HG03097 (cell line): ENCODE data around the gene FGFR3.

Experiments
- ATAC-seq: cut with Tn5 transposase; IDR thresholded peaks from one replicate; pipeline ENCODE4 v1.9.1; 2021; ENCODE audit not compliant: unreplicated experiment, low FRiP score

The FGFR3 gene

DNA sequence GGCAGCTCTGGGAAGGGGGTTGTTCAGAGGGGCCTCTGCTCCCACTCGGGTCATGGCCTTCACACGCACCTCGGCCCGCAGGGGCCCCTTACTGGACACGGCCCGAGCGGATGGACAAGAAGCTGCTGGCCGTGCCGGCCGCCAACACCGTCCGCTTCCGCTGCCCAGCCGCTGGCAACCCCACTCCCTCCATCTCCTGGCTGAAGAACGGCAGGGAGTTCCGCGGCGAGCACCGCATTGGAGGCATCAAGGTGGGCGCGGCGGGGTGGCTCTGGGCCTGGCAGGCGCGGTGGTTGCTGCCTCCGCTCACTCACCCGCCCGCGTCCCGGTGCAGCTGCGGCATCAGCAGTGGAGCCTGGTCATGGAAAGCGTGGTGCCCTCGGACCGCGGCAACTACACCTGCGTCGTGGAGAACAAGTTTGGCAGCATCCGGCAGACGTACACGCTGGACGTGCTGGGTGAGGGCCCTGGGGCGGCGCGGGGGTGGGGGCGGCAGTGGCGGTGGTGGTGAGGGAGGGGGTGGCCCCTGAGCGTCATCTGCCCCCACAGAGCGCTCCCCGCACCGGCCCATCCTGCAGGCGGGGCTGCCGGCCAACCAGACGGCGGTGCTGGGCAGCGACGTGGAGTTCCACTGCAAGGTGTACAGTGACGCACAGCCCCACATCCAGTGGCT, 8.3 kb downstream of the FGFR3 start:
- ATAC-seq = no peak

GRCh38 chr4:1802151-1802715, 9.1 kb downstream of the FGFR3 start:
- no peak for ATAC-seq

- no peak for ATAC-seq
These were observed 9.8 kb downstream of the FGFR3 start for GRCh38 chr4:1802720-1803522.

DNA sequence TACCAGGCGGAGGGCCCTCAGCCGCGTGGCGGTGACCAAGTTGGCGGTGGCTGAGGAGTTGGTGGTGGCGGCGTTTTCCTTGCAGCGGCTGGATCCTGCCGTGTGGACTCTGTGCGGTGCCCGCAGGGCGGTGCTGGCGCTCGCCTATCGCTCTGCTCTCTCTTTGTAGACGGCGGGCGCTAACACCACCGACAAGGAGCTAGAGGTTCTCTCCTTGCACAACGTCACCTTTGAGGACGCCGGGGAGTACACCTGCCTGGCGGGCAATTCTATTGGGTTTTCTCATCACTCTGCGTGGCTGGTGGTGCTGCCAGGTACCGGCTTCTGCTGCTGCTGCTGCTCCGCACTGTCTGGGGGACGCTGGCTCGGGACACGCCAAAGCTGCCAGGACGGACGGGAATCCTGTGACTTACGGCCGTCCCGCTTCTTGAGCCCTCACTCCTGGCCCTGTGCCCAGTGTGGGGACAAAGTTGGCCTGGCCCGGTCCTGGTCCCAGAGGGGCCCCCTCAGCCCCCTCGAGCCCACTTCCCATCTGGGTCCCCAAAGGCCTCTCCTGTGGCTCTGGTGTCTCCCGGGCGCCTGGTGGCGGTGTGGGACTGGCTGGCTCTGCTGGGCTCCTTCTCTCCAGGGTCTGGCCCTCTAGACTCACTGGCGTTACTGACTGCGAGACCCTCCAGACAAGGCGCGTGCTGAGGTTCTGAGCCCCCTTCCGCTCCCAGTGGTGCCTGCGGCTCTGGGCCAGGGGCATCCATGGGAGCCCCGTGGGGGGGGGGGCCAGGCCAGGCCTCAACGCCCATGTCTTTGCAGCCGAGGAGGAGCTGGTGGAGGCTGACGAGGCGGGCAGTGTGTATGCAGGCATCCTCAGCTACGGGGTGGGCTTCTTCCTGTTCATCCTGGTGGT, 10.7 kb downstream of the FGFR3 start:
- no peak for ATAC-seq

- ATAC-seq = no peak
These were observed 11.8 kb downstream of the FGFR3 start for GRCh38 chr4:1804638-1805492.

DNA sequence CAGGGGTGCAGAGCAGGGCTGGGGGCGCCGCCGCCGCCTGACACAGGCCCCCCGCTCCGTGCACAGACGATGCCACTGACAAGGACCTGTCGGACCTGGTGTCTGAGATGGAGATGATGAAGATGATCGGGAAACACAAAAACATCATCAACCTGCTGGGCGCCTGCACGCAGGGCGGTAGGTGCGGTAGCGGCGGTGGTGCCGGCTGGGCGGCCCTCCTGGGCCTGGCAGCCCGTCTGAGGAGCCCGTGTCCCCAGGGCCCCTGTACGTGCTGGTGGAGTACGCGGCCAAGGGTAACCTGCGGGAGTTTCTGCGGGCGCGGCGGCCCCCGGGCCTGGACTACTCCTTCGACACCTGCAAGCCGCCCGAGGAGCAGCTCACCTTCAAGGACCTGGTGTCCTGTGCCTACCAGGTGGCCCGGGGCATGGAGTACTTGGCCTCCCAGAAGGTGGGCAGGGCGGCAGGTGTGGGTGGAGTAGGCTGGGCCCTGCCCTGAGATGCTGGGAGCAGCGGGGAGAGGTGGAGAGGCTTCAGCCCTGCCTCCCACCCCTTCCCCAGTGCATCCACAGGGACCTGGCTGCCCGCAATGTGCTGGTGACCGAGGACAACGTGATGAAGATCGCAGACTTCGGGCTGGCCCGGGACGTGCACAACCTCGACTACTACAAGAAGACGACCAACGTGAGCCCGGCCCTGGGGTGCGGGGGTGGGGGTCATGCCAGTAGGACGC, 12.6 kb downstream of the FGFR3 start:
- no peak for ATAC-seq

GRCh38 chr4:1806223-1806564, 13.1 kb downstream of the FGFR3 start:
- no peak for ATAC-seq

DNA sequence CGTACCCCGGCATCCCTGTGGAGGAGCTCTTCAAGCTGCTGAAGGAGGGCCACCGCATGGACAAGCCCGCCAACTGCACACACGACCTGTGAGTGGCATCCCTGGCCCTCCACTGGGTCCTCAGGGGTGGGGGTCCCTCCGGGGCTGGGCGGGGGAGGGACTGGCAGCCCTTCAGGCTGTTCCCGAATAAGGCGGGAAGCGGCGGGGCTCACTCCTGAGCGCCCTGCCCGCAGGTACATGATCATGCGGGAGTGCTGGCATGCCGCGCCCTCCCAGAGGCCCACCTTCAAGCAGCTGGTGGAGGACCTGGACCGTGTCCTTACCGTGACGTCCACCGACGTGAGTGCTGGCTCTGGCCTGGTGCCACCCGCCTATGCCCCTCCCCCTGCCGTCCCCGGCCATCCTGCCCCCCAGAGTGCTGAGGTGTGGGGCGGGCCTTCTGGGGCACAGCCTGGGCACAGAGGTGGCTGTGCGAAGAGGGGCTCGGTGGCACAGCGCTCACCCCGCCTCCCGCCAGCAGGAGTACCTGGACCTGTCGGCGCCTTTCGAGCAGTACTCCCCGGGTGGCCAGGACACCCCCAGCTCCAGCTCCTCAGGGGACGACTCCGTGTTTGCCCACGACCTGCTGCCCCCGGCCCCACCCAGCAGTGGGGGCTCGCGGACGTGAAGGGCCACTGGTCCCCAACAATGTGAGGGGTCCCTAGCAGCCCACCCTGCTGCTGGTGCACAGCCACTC, 13.7 kb downstream of the FGFR3 start:
- no peak for ATAC-seq

GRCh38 chr4:1807332-1807777, 14.3 kb downstream of the FGFR3 start:
- ATAC-seq = no peak

GRCh38 chr4:1808396-1808795, 15.3 kb downstream of the FGFR3 start:
- no peak for ATAC-seq

DNA sequence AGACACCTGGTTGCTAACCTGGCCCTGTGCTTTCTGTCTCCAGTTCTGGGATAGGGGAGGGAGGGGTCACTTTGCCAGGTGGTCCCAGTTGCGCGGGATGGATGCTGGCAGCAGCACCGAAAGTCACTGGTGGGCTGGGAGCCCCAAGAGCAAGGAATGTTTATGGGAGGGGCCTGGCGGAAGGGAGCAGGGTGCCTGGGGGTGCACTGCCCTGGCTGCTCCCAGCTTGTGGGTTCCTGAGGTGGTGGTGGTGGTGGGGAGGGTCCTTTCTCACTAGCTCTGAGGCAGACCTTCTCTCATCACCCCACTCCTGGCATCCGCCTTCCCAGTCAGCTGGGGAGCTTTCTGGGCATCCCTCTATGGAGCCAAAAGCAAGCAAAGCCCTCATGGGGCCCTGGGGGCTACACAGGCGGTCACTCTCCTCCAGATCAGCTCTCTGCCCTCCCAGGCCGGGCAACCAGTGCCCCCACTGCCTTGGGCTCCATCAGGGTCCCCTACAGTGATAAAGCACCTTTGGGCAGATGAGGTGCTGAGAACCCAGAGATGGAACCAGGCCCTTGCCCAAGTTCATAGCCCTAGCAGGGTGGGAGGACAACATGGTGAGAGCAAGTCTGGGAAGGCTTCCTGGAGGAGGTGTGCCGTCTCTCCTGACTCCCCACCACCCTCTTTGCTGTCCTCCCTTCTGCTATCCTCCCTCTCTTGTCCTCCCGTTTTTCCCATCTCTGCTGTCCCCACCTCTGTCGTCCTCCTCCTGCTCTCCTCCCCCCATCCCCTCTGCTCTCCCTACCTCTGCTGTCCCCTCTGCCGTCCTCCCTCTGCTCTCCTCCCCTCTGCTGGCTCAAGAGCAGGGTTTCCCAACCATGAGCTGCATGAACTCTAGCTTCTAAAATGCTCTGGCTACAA, 16.0 kb downstream of the FGFR3 start:
- ATAC-seq = no peak

DNA sequence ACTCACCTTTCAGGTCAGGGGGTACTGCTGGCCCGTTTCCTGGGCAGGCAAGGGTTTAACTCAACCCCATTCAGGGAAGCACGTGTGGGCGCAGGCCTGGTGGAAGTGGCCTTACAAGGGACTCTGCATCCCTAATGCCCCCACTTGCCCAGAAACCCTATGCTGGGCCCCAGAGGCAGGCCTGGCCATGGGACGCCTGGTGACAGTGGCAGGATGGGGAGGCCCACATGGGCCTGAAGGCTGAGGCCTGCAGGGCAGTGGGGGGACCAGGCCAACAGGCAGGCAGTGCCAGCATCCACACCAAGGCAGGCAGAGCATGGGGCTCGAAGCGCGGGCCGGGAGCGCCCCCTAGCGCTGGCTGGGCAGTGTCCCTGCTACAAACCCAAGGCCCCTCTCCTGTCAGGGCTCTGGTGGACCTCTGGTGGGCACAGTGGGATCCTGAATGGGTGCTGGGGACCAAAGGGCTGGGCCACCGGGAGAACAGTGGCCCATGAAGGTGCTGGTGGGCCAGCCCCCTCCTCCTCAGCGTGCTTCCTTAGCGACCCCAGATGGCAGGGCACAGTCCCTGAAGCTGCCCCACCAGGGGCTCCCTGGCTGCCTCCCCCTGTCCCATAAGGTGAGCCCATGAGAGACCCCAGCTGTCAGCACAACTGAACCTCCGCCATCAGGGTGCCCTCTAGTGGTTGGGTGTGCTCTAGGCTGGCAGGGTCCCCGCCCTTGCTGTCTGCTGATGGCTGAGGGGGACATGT, 16.8 kb downstream of the FGFR3 start:
- ATAC-seq = no peak

DNA sequence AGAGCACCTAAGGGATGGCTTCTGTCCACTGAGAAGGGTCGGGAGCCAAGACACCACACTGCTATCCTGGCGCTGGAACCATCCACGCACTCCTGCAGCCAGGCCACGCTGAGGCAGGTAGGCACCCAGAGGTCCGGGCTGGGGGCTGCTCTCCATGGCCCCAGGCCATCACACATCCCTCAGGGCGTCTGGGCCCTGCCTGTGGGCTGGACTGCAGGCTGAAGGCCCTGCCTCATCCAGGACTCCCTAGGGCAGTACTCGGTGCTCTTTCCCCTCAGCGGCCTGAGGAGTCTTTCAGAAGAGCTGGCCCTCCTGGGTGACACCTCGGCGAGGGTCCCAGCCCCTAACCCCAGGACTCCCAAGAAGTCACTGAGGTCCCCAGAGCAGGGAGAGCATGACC, 17.7 kb downstream of the FGFR3 start:
- no peak for ATAC-seq

DNA sequence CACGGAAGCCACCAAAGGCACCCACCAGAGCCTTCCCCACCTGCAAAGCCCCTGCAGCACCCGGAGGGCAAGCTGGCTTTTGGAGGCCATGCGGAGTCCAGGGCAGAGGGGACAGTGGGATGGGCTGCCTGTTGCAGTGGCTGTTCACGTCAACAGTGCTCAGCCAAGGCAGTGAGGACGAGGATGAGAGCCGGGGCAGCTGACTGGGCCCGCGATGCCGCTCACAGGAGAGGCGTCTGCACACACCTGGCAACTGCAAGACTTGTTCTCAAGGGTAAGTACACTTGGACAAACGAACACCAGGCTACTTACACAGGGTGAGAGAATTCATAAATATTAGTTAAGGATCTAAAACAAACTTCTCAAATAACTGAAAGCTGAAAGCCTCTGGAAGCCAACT, 19.6 kb downstream of the FGFR3 start:
- no peak for ATAC-seq

DNA sequence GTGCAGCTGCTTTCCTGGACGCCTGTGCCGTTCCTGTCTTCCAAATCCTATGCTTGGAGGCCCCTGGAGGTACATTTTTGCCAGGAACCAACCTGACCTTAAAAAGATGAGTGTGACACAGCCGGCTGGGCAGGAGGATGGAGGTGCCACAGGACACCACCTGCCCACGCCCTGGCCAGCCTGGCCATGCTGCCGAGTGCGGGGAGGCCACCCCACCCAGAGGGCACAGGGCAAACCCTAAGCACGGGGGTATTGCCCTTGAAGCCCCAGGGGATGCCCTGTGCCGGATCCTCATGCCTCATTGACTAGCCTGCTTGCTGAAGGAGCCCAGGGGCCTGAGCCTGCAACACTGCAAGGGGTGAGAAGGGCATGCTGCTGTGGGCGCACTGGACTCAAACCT, 20.1 kb downstream of the FGFR3 start:
- no peak for ATAC-seq

DNA sequence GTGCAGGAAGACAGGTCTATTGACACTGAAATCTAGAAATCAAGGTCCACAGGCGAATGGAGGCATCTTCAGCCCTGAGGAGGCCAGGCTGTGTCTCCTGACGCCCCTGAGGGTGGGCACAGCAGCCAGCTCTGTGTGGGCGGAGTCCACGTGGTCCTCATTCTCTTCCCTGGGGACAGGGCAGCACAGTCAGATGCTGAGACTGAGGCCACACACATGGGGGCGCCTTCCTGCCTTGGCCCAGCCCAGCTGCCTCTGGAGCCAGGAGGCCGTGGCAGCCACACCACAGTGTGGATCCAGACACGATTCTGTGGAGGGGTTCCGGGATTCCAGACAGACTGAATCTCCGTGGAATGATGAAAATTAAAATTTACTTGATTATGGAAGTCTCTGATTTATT, 20.8 kb downstream of the FGFR3 start:
- no peak for ATAC-seq

- ATAC-seq = no peak
These were observed 21.4 kb downstream of the FGFR3 start for GRCh38 chr4:1814453-1814852.
